Erythroblast (primary cell): ENCODE results near the gene NEDD4L.
"Not testable (repeated sequence)": the region's sequence is repeated elsewhere in the genome, so short reads cannot be mapped to it uniquely, and the experiment has no call there.

Source experiments
- DNase-seq, 2 experiments: peaks; one replicate each; lab custom pipeline; 2025; lab: John Stamatoyannopoulos, UW
- GATA1 ChIP-seq: IDR thresholded peaks from 2 replicates; pipeline ENCODE4 v1.6.1; 2011; ENCODE audit warnings: low read depth, mild to moderate bottlenecking, control low read depth, low read length, moderate library complexity
- POLR2A ChIP-seq: IDR thresholded peaks from 2 replicates; pipeline ENCODE4 v1.6.1; 2011; ENCODE audit warnings: mild to moderate bottlenecking, low read length

The NEDD4L gene

DNA sequence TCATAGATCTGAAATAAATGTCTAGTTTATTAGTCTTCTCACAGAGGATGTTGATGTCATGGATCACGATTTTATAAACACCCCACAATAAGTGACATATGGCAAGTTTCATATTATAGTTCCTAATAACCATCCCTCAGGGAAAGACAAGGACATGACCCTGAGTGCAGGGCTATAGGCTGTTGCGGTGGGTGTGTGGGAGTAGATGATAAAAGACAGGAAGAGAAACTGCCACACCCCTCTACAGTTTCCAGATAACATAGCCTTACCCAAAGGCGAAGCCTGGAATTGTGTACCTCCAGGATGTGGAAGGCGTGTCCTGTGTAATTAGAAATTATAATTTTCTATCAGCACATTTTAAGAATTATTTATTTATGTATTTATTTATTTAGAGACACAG is 2.4 kb upstream of the NEDD4L start:
- DNase-seq, result peak; percentile 66 to 76
- TF ChIP-seq GATA1 (no peak), POLR2A (no peak)

DNA sequence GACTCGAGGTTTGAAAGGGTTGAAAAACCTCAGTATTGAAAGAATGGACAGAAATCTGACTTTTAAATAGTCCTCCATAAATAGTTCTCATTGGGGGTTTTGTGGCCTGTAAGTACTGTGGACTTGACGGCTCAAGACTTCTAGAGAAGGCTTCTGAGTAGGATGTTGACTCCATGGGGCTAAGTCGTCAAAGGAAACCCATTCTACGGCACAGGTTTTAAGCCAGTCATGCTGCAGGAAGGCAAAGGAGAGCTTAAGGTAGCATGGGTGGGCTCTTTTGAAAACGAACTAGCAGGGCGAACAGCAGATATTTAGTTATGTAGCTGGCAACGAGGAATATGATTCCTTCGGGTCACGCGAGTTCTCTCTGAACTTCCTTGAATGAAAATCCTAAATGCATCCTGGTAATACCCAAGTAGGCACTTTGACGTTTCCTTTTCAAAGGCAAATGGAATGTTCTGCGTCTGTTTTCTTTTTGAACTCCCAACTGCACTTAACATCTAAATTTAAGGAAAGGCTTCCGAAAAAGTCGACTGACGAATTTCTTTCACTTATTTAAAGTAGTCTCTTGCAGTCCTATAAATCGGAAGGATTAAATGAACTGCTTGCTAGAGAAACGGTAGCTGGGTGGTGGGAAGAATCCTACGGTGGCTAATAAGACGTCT is 1.1 kb upstream of the NEDD4L start:
- DNase-seq, result peak; percentile 51 to 60
- TF ChIP-seq GATA1, result no peak
- TF ChIP-seq POLR2A, result no peak

DNA sequence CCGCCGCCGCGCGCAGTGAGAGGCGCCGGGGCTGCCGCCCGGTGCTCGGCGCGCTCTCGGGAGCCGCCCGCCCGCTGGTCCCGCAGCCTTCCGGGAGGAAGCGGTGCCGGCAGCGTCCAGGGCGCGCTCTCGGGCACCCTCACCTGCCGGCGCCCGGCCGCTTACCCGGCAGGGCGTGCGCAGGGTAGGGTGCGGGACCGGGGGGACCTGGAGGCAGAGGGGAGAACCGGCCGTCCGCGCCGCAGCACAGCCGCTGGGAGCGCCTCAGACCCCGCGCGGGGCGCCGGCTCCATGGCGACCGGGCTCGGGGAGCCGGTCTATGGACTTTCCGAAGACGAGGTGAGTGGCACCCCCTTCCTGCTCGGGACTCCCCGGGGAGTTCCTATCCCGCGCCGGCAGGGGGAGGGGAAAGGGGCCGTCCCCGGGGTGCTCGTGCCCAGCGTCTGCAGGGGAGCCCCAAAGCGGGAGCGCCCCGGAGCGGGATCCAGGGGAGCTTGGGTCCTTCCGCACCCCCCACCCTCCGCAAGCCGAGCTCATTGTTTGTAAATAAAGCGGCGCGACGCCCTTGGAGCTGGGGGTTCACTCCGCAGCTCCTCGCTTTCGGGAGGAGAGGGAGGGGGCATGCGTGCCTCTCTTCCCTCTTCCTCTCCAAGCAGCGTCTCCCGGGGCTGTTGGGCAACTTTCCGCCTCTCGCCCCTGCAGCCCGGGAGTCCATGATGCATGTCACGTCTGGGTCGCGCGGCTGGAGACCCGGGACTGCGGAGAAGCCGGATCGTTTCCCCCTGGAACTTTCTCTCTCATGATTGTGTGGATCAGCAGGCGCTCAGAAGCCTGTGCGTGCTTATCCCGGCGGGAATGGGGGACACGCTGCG is 580 bp downstream of the NEDD4L start:
- peak; percentile 47 for TF ChIP-seq POLR2A
- no peak for TF ChIP-seq GATA1
- DNase-seq, result peak; percentile 74 to 84

DNA sequence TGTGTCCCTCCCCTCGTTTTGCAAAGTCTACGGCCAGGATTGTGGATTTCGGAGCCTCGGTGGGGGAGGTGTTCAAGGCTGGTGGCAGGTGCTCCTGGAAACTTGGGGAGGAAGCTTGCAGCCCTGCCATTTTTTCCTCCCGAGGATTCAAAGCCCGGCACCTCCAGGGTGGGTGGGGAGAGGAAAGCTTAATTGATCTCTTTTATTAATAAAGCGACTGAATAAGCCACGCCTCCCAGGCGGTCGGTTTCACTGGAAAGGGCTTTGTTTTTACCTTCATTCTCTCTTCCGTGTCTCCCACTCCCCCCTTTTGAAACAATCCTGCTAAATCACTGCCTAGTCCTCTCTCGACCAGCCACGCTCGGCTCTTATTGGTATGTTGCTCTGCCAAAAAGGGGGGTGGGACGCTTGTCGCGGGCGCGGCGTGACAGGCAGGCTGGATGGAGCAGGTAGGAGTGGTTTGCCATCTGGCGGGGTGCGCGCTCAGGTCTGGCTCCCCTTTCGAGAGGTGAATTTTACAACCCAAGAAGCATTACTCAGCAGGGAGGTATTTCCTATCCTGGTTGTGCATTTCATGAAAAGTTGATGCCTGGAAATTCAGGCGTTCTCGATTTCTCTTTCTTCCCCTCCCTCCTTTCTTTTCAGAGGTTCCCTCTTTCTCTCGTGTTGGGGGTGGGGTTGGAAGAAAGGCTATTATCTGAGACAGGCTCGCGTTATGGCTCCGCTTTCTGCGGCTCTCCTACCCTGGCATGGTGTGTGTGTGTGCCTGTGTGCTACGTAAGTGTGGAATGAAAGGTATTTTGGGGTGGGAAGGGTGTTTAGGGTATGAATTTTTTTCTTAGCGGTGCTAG is 1.4 kb downstream of the NEDD4L start:
- DNase-seq, result peak; percentile 70 to 72
- peak; percentile 70 for TF ChIP-seq POLR2A
- no peak for TF ChIP-seq GATA1

DNA sequence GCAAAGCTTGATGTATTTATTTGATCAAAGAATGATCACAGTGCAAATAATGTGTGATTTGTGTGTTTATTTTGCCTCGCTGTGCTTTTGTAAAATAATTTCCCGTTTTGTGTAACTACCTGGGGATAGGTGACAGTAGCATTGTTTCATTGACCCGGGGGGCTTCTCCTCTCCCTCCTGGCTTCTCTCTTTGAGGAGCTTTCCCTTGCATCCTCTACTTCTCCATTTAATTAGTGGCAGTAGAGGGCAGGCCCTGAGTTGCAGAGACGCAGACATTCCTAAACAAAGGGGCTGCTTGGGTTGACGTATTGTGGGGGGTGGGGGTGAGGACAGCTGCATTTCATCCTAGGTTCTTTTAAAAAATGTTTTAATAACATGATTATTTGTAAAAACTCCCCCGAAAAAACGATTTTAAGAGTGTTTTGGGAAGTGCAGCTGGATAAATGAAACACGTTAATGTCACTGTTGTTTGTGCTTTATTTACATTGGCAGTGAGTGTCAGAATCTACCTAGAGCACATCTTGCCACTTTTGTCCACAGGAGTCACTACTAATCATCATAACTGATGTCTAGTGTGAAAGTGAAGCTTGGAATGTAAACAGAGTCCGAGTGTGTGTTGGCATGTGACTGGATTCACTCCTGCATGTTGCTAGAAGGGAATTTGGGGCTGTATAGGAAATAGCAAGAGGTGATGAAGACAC is 2.2 kb downstream of the NEDD4L start:
- no peak for DNase-seq
- TF ChIP-seq POLR2A, result no peak
- TF ChIP-seq GATA1, result no peak

DNA sequence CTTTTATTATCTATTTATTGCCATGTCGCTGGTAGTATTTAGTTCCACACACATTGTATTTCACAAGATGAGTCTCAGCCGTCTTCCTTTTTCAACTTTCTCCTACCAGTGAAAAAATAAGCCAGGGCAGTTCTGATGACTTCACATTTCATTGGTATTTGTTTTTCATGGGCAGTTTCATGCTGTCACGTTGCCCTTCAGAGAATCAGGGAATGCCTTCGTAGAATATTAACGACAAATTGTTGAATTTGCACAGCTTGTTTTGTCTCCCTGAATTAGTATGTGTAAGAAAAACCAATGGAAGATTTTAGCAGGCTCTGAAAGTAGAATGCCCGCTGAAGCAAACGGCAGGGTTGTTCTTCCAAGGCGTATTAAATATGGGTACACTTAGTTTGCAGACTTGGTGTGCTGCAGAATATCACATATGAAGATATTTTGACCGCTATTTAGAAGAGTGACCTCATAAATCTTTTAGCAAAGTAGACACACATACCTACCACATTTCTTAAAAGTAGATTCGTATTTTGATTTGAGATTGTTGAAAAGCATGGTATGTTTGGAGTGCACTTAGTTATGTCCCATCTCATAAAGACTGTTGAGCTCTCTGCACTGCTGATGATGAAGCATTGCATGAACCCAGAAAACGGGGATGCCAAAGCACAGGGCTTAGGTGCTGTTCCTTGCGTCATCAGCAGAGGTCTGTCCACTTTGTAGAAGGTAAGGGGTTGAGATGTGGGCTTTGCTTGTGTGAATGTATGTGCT is 2.9 kb downstream of the NEDD4L start:
- no peak for DNase-seq
- TF ChIP-seq POLR2A (no peak), GATA1 (no peak)

DNA sequence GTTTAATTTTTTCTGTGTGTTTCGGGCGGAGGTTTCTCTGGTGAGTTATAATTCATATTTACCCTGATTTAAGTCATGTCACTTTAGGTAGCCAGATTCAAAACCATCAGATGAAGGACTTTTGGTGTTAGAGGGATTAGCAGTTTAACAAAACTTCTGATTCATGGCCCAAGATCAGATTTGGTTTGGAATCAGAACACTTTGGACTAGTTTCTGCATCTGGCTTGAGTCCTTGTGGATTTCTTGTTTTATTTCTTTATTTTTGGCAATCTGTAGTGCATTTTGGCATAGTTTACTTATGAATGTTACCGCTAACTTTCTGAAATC is 3.5 kb downstream of the NEDD4L start:
- TF ChIP-seq POLR2A (no peak), GATA1 (no peak)

DNA sequence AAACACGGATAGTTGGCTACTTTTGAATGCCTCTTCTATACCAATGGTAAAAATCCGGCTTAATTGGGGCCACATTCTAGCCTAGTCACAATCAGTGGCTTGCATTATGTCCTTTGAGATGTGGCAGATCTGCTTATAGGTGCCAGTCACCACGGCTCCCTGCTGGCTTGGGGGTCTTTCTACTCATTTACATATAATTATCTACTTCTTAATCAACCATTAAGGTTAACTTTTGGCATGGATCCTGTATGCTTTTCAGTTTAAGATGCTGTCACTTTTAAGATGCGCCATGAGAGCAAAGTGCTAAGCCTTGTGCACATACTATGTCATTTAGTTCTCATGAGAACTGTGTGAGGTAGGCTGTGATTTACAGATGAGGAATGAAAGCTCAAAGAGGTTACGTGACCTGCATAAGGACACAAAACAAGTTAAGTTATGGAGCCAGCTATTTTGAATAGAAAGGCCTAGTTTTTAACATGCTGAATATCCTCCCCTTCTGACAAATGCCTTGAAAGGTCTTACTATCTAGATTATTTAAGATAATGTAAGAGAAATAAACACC is 4.1 kb downstream of the NEDD4L start:
- DNase-seq, result no peak

More for the DNA sequence above, 3.5 kb downstream of the NEDD4L start:
- DNase-seq, result no peak

DNA sequence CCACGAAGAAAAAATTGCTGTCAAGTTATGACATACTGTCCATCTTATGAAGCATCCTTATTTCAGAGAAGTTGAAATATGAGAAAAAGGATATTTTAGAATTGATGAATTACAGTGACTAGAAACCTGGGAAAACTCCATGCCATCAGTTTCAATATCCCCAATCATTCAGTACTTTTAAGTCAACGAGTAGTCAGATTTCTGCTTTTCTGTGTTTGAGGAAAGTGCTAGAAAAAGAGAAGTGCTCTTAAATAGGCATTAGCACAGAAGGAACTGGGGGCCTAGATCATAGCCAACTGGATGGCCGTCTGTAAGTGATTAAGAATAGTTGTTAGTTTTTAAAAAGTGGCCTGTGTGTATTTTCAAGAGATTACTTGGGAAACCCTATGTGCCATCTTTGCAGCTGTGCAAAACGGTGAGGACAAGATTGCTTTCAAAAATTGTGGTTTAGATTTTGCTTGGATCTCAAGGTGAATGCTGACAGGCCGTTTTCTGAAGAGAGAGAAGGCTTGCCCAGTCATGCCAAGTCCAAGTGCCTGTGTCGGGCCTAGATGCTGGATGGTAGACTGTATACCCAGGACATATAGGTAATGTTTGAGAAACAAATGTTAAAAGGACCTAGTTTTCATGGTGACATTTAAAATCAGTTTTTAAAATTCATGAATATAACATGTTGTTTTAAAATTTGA is 5.1 kb downstream of the NEDD4L start:
- TF ChIP-seq GATA1, result no peak
- no peak for TF ChIP-seq POLR2A

More for the DNA sequence above, 4.1 kb downstream of the NEDD4L start:
- TF ChIP-seq POLR2A (peak; percentile 4), GATA1 (no peak)

DNA sequence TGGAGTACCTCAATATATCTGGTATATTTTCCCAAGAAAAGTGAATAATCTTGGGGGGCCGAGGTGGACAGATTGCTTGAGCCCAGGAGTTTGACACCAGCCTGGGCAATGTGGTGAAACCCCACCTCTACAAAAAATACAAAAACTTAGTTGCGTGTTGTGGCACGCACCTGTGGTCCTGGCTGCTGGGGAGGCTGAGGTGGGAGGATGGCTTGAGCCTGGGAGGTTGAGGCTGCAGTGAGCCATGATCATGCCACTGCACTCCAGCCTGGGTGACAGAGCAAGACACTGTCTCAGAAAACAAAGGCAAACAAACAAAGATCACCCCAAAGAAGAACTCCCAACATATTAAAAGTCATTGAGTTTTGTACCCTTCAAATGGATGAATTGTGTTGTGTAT is 6.9 kb downstream of the NEDD4L start:
- not testable (repeated sequence) for DNase-seq

More for the DNA sequence above, 5.1 kb downstream of the NEDD4L start:
- no peak for DNase-seq

DNA sequence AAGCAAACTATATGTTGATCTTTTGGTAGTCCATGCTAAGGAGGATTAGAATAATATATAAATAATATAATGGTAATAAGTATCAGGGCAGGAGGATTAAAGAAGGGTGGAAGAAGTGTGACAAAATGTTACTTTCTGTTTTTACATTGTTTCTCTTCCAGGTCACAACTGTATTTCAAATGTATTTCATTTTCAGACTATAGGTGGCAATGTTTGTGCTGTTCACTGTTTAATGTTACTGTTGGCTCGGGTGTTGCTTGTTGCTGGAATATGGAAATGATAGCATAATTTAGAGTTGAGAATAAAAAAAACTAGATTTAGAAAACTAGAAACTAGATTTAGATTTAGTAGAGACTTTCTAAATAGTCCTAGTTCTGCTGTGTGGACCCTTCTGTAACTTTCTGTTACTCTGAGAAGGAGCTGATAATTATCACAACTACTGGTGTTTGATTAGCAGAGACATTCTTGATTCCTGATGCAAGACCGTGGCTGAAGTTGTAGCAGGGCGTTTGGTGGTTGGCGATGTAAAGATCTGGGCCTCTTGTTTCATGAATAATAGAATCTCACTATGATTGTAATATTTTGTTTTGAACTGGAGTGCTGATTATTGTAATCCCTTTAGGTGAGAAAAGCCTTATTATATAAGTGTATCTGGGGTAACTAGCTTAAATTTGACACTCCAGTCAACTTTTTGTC is 7.9 kb downstream of the NEDD4L start:
- peak; percentile 76 to 77 for DNase-seq

DNA sequence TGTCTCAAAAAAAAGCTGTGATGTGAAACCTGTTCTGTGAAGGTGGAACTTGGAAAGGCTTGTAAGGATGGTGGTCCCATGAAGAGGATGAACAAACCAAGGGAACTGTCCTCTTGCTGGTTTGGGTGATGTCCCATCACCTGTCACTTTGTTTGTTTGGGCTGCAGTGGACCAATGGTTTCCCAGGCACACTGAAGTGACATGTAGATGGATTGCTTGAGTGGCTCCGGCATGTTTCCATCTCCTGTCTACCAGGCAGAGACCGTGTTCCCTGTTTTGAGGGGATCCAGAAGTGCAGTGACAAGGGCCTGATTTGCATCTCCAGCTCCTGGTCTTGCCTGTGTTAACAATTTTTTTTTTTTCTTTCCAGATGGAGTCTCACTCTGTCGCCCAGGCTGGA is 8.9 kb downstream of the NEDD4L start:
- no peak for DNase-seq
- TF ChIP-seq POLR2A, result no peak
- TF ChIP-seq GATA1, result no peak

More for the DNA sequence above, 7.9 kb downstream of the NEDD4L start:
- TF ChIP-seq POLR2A (no peak), GATA1 (no peak)
